Right ventricle myocardium superior (tissue), 1 donor: ENCODE measurements around the gene KNG1. TPM values are rescaled to one million over a fixed set of nuclear protein-coding genes. Genes with fewer than 3 reads are reported as not detected.
"Not testable (repeated sequence)": the region's sequence is repeated elsewhere in the genome, so short reads cannot be mapped to it uniquely, and the experiment has no call there.

Experiments
- ATAC-seq: fragments of 200-7000 bp; cut with Tn5 transposase; one replicate; pipeline ENCODE4 v1.9.1; 2020; ENCODE audit warnings: mild to moderate bottlenecking; ENCODE audit not compliant: poor library complexity
- DNase-seq: peaks from one replicate; pipeline ENCODE4 v3.0.0-alpha.2; 2020
- intact Hi-C: fragments of 100-400 bp; cut with DNase I; formaldehyde crosslinking; loops from one replicate; pipeline ENCODE4 v1.11.2; 2022
- total RNA-seq: library from RNA; stranded (reverse); fragmentation: NEBNext Ultra II Directional; extraction: Animal tissue kit (Norgen Biotek cat#: 25700); gene quantifications from one replicate; pipeline ENCODE4 v1.2.1, GENCODE V29; 2021
- donor health status: DM: no; HTN: yes; CAD: no; lungs with severe emphysema.

KNG1 gene
- total RNA-seq, 1 donor from 2014 or later = 0.43 TPM

GRCh38 chr3:186705882-186706780 lies 11.0 kb upstream of the KNG1 start:
- intact Hi-C loops = no loop called here
- no peak for DNase-seq
- no peak for ATAC-seq

GRCh38 chr3:186708983-186709679 lies 8.0 kb upstream of the KNG1 start:
- no peak for DNase-seq
- ATAC-seq = peak; percentile 76
- intact Hi-C loops = no loop called here

- ATAC-seq, intact Hi-C loops, DNase-seq: not testable (repeated sequence)
These were observed 6.5 kb upstream of the KNG1 start for GRCh38 chr3:186710694-186711093.

- intact Hi-C loops = no loop called here
- DNase-seq = no peak
- ATAC-seq = peak; percentile 67
These were observed 3.7 kb upstream of the KNG1 start for GRCh38 chr3:186713499-186713898.

DNA sequence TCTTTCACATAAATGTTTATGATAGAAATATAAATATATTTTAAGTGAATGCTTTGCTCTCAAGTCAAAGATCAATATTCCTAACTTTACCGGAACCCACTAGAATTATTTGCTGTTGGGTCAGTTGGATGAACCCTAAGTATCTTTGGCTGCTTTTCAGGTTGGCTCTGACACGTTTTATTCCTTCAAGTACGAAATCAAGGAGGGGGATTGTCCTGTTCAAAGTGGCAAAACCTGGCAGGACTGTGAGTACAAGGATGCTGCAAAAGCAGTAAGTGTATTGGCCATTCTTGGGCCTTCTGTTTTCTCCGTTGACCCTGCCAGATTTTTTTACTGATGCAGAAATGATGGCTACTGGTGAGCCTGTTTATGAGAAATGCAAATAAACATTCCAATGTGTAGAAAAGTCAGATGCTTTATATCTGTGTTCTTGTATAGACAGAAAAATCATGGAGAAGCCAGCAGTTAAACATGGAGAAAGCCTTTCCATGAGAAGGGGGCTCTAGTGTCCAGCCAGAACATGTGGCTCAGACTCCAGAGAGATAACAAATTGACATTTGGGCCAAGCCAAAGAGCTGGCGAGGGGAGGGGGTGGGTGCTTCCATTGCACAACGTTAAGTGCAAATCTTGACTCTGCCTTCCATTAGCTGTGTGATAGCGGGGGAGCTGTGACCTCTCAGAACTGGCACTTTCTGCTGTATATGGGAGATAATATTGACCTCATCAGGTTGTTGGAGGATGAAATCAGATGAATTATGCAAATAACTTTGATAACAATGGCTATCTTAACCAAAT lies 3.0 kb downstream of the KNG1 start:
- intact Hi-C loops = no loop called here
- peak; percentile 62 for ATAC-seq
- no peak for DNase-seq

- ATAC-seq = no peak
- intact Hi-C loops = no loop called here
- DNase-seq = no peak
These were observed 5.3 kb downstream of the KNG1 start for GRCh38 chr3:186722457-186722856.

- ATAC-seq (no peak), DNase-seq (no peak)
- intact Hi-C loops = no loop called here
These were observed 7.8 kb downstream of the KNG1 start for GRCh38 chr3:186724911-186725310.

DNA sequence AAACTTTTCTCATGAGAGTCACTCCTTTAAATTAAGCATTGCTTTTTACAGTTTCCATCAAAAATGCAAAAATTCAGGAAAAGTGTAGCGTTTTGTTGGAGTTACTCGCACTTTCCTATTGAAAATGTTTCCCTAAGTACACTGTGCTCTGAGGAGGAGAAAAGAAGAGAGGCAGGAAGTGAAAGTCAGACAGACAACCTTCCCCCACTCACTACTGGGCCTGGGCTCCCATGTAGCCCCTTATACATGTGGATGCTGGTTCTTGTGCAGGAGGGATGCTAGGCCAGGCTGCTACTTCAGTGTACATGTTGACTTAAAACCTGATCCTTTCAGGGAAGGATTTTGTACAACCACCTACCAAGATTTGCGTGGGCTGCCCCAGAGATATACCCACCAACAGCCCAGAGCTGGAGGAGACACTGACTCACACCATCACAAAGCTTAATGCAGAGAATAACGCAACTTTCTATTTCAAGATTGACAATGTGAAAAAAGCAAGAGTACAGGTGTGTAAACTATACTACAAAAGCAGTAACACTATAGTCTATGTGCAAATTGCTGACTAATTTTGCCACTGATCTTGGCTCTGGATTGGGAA lies 15.1 kb downstream of the KNG1 start:
- DNase-seq (no peak), ATAC-seq (no peak)
- intact Hi-C loops = no loop called here

DNA sequence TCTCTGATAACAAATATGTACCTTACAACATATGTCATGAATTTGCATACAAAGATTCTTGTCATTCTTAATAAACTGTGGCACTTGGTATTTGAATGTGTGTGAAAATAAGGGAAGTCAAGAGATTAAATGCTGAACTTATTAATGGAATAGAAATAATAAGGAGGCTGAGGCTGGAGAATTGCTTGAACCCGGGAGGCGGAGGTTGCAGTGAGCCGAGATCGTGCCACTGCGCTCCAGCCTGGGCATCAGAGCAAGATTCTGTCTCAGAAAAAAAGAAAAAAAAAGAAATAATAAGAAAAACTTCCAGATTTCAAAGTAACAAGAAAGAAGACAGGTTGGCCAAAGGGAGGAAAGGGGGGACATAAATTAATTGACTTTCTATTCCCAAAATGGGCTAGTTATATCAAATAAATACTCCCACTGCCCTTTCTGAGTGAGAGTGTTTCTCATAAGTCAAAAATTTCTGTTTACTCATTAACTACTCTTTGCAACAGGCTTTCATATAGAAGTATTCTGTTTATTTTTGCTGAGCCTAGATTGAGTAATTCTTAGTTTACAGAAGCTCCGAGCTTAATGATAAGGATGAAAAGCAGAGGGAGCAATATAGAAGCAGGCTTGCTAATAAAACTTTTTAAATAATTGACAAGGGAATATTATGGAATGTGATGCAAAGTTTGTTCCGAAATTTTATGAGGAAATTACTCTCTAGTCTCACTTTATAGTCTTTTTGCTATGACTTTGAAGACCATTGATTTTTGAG lies 25.6 kb downstream of the KNG1 start:
- no peak for ATAC-seq
- no peak for DNase-seq
- intact Hi-C loops = no loop called here

- DNase-seq = no peak
- no peak for ATAC-seq
- intact Hi-C loops = no loop called here
These were observed 26.5 kb downstream of the KNG1 start for GRCh38 chr3:186743666-186744065.

DNA sequence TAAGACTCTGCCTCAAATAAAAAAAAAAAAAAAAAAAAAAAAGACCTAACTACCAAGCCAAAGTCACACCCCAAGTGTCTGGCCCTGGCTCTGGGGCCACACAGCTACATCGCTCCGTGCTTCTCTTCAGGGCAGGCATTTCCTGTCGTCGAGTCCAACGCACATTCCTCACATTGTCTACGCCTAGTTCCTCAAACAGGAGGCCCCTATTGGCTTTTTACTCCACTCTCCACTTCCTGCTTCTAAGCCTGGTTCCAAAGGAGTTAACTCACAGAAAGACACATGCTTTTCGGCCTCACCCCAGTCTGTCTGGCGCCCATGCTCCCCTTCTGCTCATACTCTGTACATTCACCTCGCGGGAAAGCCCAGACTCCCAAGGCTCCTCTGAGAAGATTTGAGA lies 28.8 kb downstream of the KNG1 start:
- ATAC-seq = peak; percentile 80
- peak; percentile 59 for DNase-seq
- intact Hi-C loops = no loop called here

GRCh38 chr3:186750316-186750715 lies 33.2 kb downstream of the KNG1 start:
- intact Hi-C loops = no loop called here
- no peak for DNase-seq
- ATAC-seq = no peak

GRCh38 chr3:186751480-186751879 lies 34.3 kb downstream of the KNG1 start:
- no peak for ATAC-seq
- intact Hi-C loops = no loop called here

GRCh38 chr3:186754006-186754405 lies 36.8 kb downstream of the KNG1 start:
- ATAC-seq = no peak
- intact Hi-C loops = no loop called here

More at GRCh38 chr3:186751480-186751879, 34.3 kb downstream of the KNG1 start:
- DNase-seq = no peak

DNA sequence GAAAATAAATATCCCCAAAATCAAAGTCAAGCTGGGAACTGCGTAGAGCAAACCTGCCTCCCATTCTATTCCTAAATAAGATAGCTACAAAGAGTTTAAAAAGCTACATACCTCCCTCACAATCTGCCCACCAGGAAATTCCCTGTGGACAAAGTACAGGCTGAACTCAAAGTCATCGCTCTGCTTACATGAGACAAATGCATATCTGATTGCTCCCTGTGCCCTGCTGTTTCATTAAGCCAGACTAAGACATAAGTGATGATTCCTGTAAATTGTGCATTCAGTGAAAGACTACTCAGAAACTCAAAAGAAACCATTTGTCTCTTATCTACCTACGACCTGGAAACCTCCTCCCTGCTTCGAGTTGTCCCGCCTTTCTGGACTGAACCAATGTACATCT lies 37.7 kb downstream of the KNG1 start:
- intact Hi-C loops = no loop called here
- DNase-seq (no peak), ATAC-seq (no peak)

More at GRCh38 chr3:186754006-186754405, 36.8 kb downstream of the KNG1 start:
- DNase-seq = no peak

DNA sequence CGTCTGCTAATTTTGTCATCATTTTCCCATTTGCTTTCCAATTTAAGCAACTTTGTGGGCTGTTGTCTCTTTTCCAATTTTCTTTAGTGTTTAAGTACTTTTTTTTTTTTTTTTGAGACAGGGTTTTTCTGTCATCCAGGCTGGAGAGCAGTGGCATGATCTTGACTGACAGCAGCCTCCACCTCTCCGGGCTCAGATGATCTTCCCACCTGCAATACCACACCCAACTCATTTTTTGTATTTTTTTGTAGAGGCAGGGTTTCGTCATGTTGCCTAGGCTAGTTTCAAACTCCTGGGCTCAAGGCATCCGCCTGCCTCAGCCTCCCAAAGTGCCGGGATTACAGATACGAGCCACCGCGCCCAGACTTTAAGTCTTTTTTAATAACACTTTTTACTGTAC lies 40.1 kb downstream of the KNG1 start:
- DNase-seq (no peak), ATAC-seq (no peak)
- intact Hi-C loops = no loop called here

GRCh38 chr3:186757686-186758220 lies 40.6 kb downstream of the KNG1 start:
- intact Hi-C loops = no loop called here
- ATAC-seq = no peak
- DNase-seq = no peak
